Measurements from ENCODE around the gene CPLANE1.

Gene CPLANE1

GRCh38 chr5:37211661-37212060 is 37.5 kb downstream of the CPLANE1 start:
- peaks cover 43% of the 10 kb centered on the region for H3K36me3 ChIP-seq (ENCODE audit: control insufficient read depth, insufficient read depth, low read length)
- H3K27ac ChIP-seq (ENCODE audit: low read depth, low read length, severe bottlenecking), result no peak overlapping the region
- 92 to 96% methylated on average over 8 of the region's 10 CpGs for WGBS, 2 experiments (ENCODE audit: insufficient coverage in 2 of 2)

GRCh38 chr5:37208883-37209797 is 40.0 kb downstream of the CPLANE1 start:
- H3K9me3 ChIP-seq (ENCODE audit: control insufficient read depth, low read length), result no peaks in the 10 kb centered on the region
- H3K4me3 ChIP-seq (ENCODE audit: extremely low read depth, insufficient read depth, low read length, poor library complexity, severe bottlenecking), result no peak overlapping the region
- H3K4me1 ChIP-seq (ENCODE audit: control insufficient read depth, insufficient read depth, low read length, poor library complexity, severe bottlenecking), result no peaks in the 10 kb centered on the region
- 94 to 97% methylated on average over 21 to 29 of the region's 32 CpGs for WGBS, 2 experiments (ENCODE audit: insufficient coverage in 2 of 2)
- H3K27ac ChIP-seq (ENCODE audit: low read depth, low read length, severe bottlenecking), result no peak overlapping the region
- peaks cover 53% of the 10 kb centered on the region for H3K36me3 ChIP-seq (ENCODE audit: control insufficient read depth, insufficient read depth, low read length)

More at GRCh38 chr5:37211661-37212060, 37.5 kb downstream of the CPLANE1 start:
- Histone ChIP-seq H3K4me3 (ENCODE audit: extremely low read depth, insufficient read depth, low read length, poor library complexity, severe bottlenecking) (no peak overlapping the region), H3K9me3 (ENCODE audit: control insufficient read depth, low read length) (no peaks in the 10 kb centered on the region), H3K4me1 (ENCODE audit: control insufficient read depth, insufficient read depth, low read length, poor library complexity, severe bottlenecking) (no peaks in the 10 kb centered on the region)

DNA sequence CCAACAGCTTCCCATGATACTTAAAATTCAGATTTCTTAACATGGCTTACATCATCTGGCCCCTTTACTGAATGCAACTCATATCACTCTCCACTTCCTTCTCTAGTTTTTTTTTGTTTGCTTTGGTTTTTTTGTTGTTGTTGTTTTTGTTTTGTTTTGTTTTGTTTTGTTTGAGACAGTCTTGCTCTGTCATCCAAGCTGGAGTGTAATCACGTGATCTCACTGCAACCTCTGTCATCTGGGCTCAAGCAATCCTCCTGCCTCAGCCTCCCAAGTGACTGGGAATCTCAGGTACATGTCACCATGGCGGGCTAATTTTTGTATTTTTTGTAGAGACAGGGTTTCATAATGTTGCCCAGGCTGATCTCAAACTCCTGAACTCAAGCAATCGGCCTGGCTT is 41.4 kb downstream of the CPLANE1 start:
- H3K36me3 ChIP-seq (ENCODE audit: control insufficient read depth, insufficient read depth, low read length), result peaks cover 47% of the 10 kb centered on the region
- H3K4me3 ChIP-seq (ENCODE audit: extremely low read depth, insufficient read depth, low read length, poor library complexity, severe bottlenecking), result no peak overlapping the region
- WGBS, 2 experiments (ENCODE audit: insufficient coverage in 2 of 2), result 93 to 95% methylated on average over 2 of the region's 3 CpGs
- no peaks in the 10 kb centered on the region for H3K9me3 ChIP-seq (ENCODE audit: control insufficient read depth, low read length)
- no peak overlapping the region for H3K27ac ChIP-seq (ENCODE audit: low read depth, low read length, severe bottlenecking)
- H3K4me1 ChIP-seq (ENCODE audit: control insufficient read depth, insufficient read depth, low read length, poor library complexity, severe bottlenecking), result no peaks in the 10 kb centered on the region

GRCh38 chr5:37206736-37207135 is 42.4 kb downstream of the CPLANE1 start:
- 100% methylated on average over 1 of the region's 2 CpGs; no CpG with 5 or more reads in 1 of the 2 experiments for WGBS, 2 experiments (ENCODE audit: insufficient coverage in 2 of 2)
- Histone ChIP-seq H3K27ac (ENCODE audit: low read depth, low read length, severe bottlenecking) (no peak overlapping the region), H3K4me1 (ENCODE audit: control insufficient read depth, insufficient read depth, low read length, poor library complexity, severe bottlenecking) (no peaks in the 10 kb centered on the region), H3K36me3 (ENCODE audit: control insufficient read depth, insufficient read depth, low read length) (peaks cover 45% of the 10 kb centered on the region), H3K9me3 (ENCODE audit: control insufficient read depth, low read length) (no peaks in the 10 kb centered on the region), H3K4me3 (ENCODE audit: extremely low read depth, insufficient read depth, low read length, poor library complexity, severe bottlenecking) (no peak overlapping the region)

DNA sequence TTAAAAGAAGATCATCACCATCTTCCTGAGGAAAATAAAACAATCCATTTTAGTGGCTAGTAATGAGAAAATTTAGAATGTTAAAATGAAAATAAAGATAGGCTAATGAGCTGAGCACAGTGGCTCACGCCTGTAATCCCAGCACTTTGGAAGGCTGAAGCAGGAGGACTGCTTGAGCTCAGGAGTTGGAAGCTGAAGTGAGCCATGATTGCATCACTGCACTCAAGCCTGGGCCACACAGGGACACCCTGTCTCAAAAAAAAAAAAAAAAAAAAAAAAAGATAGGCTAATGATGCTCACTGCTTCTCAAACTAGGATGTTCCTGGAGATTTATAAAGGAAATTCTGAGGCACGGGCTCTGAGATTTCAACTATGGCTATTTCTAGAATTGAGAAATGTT is 50.3 kb downstream of the CPLANE1 start:
- no peaks in the 10 kb centered on the region for H3K9me3 ChIP-seq (ENCODE audit: control insufficient read depth, low read length)
- no peak overlapping the region for H3K4me3 ChIP-seq (ENCODE audit: extremely low read depth, insufficient read depth, low read length, poor library complexity, severe bottlenecking)
- H3K36me3 ChIP-seq (ENCODE audit: control insufficient read depth, insufficient read depth, low read length), result peaks cover 41% of the 10 kb centered on the region
- WGBS, 2 experiments (ENCODE audit: insufficient coverage in 2 of 2), result 100% methylated on average over 1 of the region's 2 CpGs
- H3K4me1 ChIP-seq (ENCODE audit: control insufficient read depth, insufficient read depth, low read length, poor library complexity, severe bottlenecking), result no peaks in the 10 kb centered on the region
- no peak overlapping the region for H3K27ac ChIP-seq (ENCODE audit: low read depth, low read length, severe bottlenecking)

DNA sequence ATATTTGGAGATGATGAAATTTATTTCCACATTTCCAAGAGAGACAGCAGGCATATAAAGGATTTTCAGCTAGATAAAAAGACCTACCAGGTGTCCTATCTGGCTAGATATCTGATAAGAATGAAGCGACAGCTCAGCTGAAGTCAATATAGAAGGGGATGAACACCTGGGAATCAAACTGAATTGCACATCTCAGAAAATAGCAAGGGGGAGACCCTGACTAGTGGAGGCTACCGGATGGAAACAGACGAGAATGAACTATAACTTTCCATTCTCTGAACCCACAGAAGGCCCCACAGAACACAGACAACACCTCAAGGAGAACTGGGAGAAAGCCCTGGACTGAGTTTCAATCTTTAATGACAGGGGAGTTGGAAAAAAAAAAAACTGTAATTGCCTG is 51.1 kb downstream of the CPLANE1 start:
- 100% methylated on average over 1 of the region's 3 CpGs for WGBS, 2 experiments (ENCODE audit: insufficient coverage in 2 of 2)
- Histone ChIP-seq H3K4me1 (ENCODE audit: control insufficient read depth, insufficient read depth, low read length, poor library complexity, severe bottlenecking) (no peaks in the 10 kb centered on the region), H3K27ac (ENCODE audit: low read depth, low read length, severe bottlenecking) (no peak overlapping the region), H3K36me3 (ENCODE audit: control insufficient read depth, insufficient read depth, low read length) (peaks cover 43% of the 10 kb centered on the region), H3K4me3 (ENCODE audit: extremely low read depth, insufficient read depth, low read length, poor library complexity, severe bottlenecking) (no peak overlapping the region), H3K9me3 (ENCODE audit: control insufficient read depth, low read length) (no peaks in the 10 kb centered on the region)

DNA sequence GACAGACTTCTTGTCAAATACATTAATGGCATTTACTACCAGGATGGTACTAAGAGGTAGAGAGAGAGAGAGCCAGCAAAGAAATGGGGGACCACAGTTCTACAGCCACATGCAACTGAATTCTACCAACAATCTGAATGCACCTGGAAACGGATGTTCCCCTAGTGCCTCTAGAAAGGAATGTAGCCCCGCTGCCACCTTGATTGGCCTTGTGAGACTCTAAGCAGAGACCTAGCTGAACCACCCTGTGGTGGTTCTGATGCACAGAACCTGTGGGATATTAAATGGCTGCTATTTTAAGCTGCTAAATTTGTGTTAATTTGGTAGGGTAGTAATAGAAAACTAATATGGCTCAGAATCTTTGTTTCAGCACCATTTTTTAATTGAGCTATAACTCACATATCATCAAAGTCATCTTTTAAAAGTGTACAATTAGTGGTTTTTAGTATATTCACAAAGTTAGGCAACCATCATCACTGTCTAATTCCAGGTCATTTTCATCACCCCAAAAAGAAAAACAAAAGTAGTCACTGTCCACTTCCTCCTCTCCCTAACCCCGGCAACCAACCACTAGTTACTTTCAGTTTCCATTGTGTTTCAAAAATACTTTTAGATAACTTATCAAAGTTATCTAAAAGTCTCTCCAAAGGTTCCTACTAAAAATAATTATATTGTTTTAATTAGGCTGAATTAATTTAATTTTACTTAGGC is 51.7 kb downstream of the CPLANE1 start:
- Histone ChIP-seq H3K9me3 (ENCODE audit: control insufficient read depth, low read length) (no peaks in the 10 kb centered on the region), H3K27ac (ENCODE audit: low read depth, low read length, severe bottlenecking) (no peak overlapping the region), H3K36me3 (ENCODE audit: control insufficient read depth, insufficient read depth, low read length) (peaks cover 46% of the 10 kb centered on the region), H3K4me3 (ENCODE audit: extremely low read depth, insufficient read depth, low read length, poor library complexity, severe bottlenecking) (no peak overlapping the region), H3K4me1 (ENCODE audit: control insufficient read depth, insufficient read depth, low read length, poor library complexity, severe bottlenecking) (no peaks in the 10 kb centered on the region)
- 70 to 92% methylated on average over 2 of the region's 3 CpGs for WGBS, 2 experiments (ENCODE audit: insufficient coverage in 2 of 2)

DNA sequence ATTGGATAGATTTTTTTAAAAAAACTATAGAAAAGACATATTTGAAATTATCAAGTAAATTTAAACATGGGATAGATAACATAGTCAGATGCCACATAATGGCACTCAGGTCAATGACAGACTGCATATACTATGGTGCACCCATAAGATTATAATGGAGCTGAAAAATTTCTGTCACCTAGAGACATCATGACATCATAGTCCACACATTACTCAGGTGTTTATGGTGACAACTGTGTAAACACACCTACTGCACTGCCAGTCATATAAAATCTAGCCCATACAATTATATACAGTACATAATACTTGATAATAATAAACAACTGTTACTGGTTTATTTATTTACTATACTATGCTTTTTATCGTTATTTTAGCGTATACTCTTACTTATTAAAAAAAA is 58.6 kb downstream of the CPLANE1 start:
- Histone ChIP-seq H3K4me3 (ENCODE audit: extremely low read depth, insufficient read depth, low read length, poor library complexity, severe bottlenecking) (no peak overlapping the region), H3K36me3 (ENCODE audit: control insufficient read depth, insufficient read depth, low read length) (peaks cover 45% of the 10 kb centered on the region), H3K9me3 (ENCODE audit: control insufficient read depth, low read length) (no peaks in the 10 kb centered on the region), H3K27ac (ENCODE audit: low read depth, low read length, severe bottlenecking) (no peak overlapping the region), H3K4me1 (ENCODE audit: control insufficient read depth, insufficient read depth, low read length, poor library complexity, severe bottlenecking) (no peaks in the 10 kb centered on the region)
- WGBS, 2 experiments (ENCODE audit: insufficient coverage in 2 of 2), result no CpG with 5 or more reads among the region's 2 CpGs

- 92 to 98% methylated on average over 4 of the region's 4 CpGs for WGBS, 2 experiments (ENCODE audit: insufficient coverage in 2 of 2)
- Histone ChIP-seq H3K9me3 (ENCODE audit: control insufficient read depth, low read length) (no peaks in the 10 kb centered on the region), H3K4me1 (ENCODE audit: control insufficient read depth, insufficient read depth, low read length, poor library complexity, severe bottlenecking) (no peaks in the 10 kb centered on the region), H3K27ac (ENCODE audit: low read depth, low read length, severe bottlenecking) (no peak overlapping the region), H3K4me3 (ENCODE audit: extremely low read depth, insufficient read depth, low read length, poor library complexity, severe bottlenecking) (no peak overlapping the region), H3K36me3 (ENCODE audit: control insufficient read depth, insufficient read depth, low read length) (peaks cover 42% of the 10 kb centered on the region)
Measured at GRCh38 chr5:37189355-37189754, 59.8 kb downstream of the CPLANE1 start.

GRCh38 chr5:37187465-37187977 is 61.7 kb downstream of the CPLANE1 start:
- whole genome bisulfite sequencing, 2 experiments (ENCODE audit: insufficient coverage in 2 of 2), result 100% methylated on average over 1 of the region's 3 CpGs; no CpG with 5 or more reads in 1 of the 2 experiments
- no peaks in the 10 kb centered on the region for H3K9me3 ChIP-seq (ENCODE audit: control insufficient read depth, low read length)
- no peak overlapping the region for H3K4me3 ChIP-seq (ENCODE audit: extremely low read depth, insufficient read depth, low read length, poor library complexity, severe bottlenecking)
- no peak overlapping the region for H3K27ac ChIP-seq (ENCODE audit: low read depth, low read length, severe bottlenecking)
- no peaks in the 10 kb centered on the region for H3K4me1 ChIP-seq (ENCODE audit: control insufficient read depth, insufficient read depth, low read length, poor library complexity, severe bottlenecking)
- peaks cover 45% of the 10 kb centered on the region for H3K36me3 ChIP-seq (ENCODE audit: control insufficient read depth, insufficient read depth, low read length)

Measured in mesodermal cell (in vitro differentiated cells).